Lung (tissue), 12 donors: ENCODE data around the gene PSMA6. TPM values are rescaled to one million over a fixed set of nuclear protein-coding genes. Genes with fewer than 3 reads are reported as not detected.
A peak's percentile ranks its signal among the peaks of the same experiment; 100 is the strongest.

Source experiments
- ATAC-seq: fragments of 200-7000 bp; cut with Tn5 transposase; one replicate; pipeline ENCODE4 v1.9.1; 2020; ENCODE audit warnings: moderate number of reproducible peaks; ENCODE audit not compliant: insufficient read depth, low FRiP score
- DNase-seq, 3 donors: peaks; one replicate each; pipeline ENCODE4 v3.0.0-alpha.2; 2013 to 2017
- H3K27ac ChIP-seq, 2 donors: one replicate each; pipeline ENCODE4 v1.5.1; 2013; ENCODE audit warnings: mild to moderate bottlenecking in 2 of 2, moderate library complexity in 2 of 2, control low read depth in 1 of 2, inconsistent platforms in 1 of 2, low read depth in 1 of 2, low read length in 1 of 2
- H3K27me3 ChIP-seq, 3 donors: one replicate each; pipeline ENCODE4 v1.5.1; 2013; ENCODE audit warnings: low read length in 2 of 3; ENCODE audit not compliant: control insufficient read depth in 3 of 3, insufficient read depth in 3 of 3
- H3K36me3 ChIP-seq, 4 donors: one replicate each; pipeline ENCODE4 v1.5.1; 2013; ENCODE audit warnings: low read length in 4 of 4, mild to moderate bottlenecking in 1 of 4, moderate library complexity in 1 of 4; ENCODE audit not compliant: control insufficient read depth in 4 of 4, insufficient read depth in 4 of 4
- H3K4me1 ChIP-seq, 5 donors: one replicate each; pipeline ENCODE4 v1.5.1; 2013; ENCODE audit warnings: low read length in 5 of 5, mild to moderate bottlenecking in 2 of 5, moderate library complexity in 1 of 5; ENCODE audit not compliant: control insufficient read depth in 5 of 5, insufficient read depth in 5 of 5
- H3K4me3 ChIP-seq: one replicate; pipeline ENCODE4 v1.5.1; 2013; ENCODE audit warnings: mild to moderate bottlenecking, control low read depth, moderate library complexity
- H3K9ac ChIP-seq, 2 donors: one replicate each; pipeline ENCODE4 v1.5.1; 2013; ENCODE audit warnings: low read length in 2 of 2, control low read depth in 1 of 2; ENCODE audit not compliant: insufficient read depth in 1 of 2
- H3K9me3 ChIP-seq, 4 donors: one replicate each; pipeline ENCODE4 v1.5.1; 2013; ENCODE audit warnings: low read length in 3 of 4, mild to moderate bottlenecking in 1 of 4, moderate library complexity in 1 of 4; ENCODE audit not compliant: control insufficient read depth in 4 of 4, insufficient read depth in 3 of 4
- CTCF ChIP-seq: IDR thresholded peaks from 2 replicates; pipeline ENCODE4 v1.5.1; 2012; ENCODE audit warnings: mild to moderate bottlenecking; ENCODE audit errors: control extremely low read depth, extremely low read depth
- WGBS, 2 donors: extraction: QIAGEN DNeasy Blood & Tissue Kit; methylation state at CpG; one replicate each; pipeline ENCODE4 v1.1.7; 2013; 5-methylcytosine and 5-hydroxymethylcytosine counted together
- polyA plus RNA-seq, 2 donors: library from polyadenylated mRNA; stranded (reverse); fragments of 200-250 nt; gene quantifications; one replicate each; pipeline ENCODE4 v1.2.1, GENCODE V29; 2013
- total RNA-seq, 2 donors: library from RNA; depleted of rRNA in 1 of 2; stranded (reverse); fragments of >200 nt in 1 of 2; gene quantifications; one replicate each; pipeline ENCODE4 v1.2.1, GENCODE V29; 2014 to 2021
- donor health status: control.
- donor health status: control.
- donor health status: Bipolar disorder and iron deficiency.
- donor health status: healthy.
- donor health status: DM: yes; HTN: yes; CAD: no.

PSMA6 gene
- total and polyA plus RNA-seq, 4 donors, result 119 to 351 (median 212) TPM

- Histone ChIP-seq H3K4me3 (no peak overlapping the region), H3K4me1 (peaks cover 11 to 35% (median 25%) of the 10 kb centered on the region in 5 donors), H3K9me3 (peaks cover 0 to 2% (median 0%) of the 10 kb centered on the region in 4 donors), H3K36me3 (no peaks in the 10 kb centered on the region), H3K27ac (peak overlapping the region in 1 of 2 donors; percentile 27), H3K9ac (no peak overlapping the region), H3K27me3 (no peaks in the 10 kb centered on the region)
- DNase-seq (peak in 1 of 3 donors; percentile 63), ATAC-seq (no peak)
- 61 to 82% methylated on average over 25 of the region's 25 CpGs for WGBS, 2 donors
- TF ChIP-seq CTCF, result no peak
Measured at GRCh38 chr14:35362911-35363374, 70.8 kb downstream of the PSMA6 start.

GRCh38 chr14:35365130-35366055, 73.2 kb downstream of the PSMA6 start:
- peak; percentile 87 for ATAC-seq
- H3K4me1 ChIP-seq, result peaks cover 11 to 38% (median 31%) of the 10 kb centered on the region in 5 donors
- H3K9ac ChIP-seq, result no peak overlapping the region
- H3K27ac ChIP-seq, result peak overlapping the region; percentile 55 to 82
- WGBS, 2 donors, result 42 to 50% methylated on average over 13 of the region's 13 CpGs
- DNase-seq, result no peak
- no peaks in the 10 kb centered on the region for H3K27me3 ChIP-seq
- TF ChIP-seq CTCF, result no peak
- peaks cover 0 to 2% (median 0%) of the 10 kb centered on the region in 4 donors for H3K9me3 ChIP-seq
- H3K36me3 ChIP-seq, result no peaks in the 10 kb centered on the region
- no peak overlapping the region for H3K4me3 ChIP-seq

- ATAC-seq (peak; percentile 32), DNase-seq (no peak)
- no peaks in the 10 kb centered on the region for H3K27me3 ChIP-seq
- H3K4me1 ChIP-seq, result peaks cover 11 to 38% (median 31%) of the 10 kb centered on the region in 5 donors
- H3K9me3 ChIP-seq, result peaks cover 0 to 2% (median 0%) of the 10 kb centered on the region in 4 donors
- H3K36me3 ChIP-seq, result no peaks in the 10 kb centered on the region
- 68 to 78% methylated on average over 12 of the region's 12 CpGs for WGBS, 2 donors
- H3K27ac ChIP-seq, result peak overlapping the region; percentile 43 to 78
- H3K9ac ChIP-seq, result no peak overlapping the region
- TF ChIP-seq CTCF, result no peak
- H3K4me3 ChIP-seq, result no peak overlapping the region
Measured at GRCh38 chr14:35366056-35366451, 73.9 kb downstream of the PSMA6 start.
